H9 (cell line): Measurements from ENCODE around the gene DPPA2. TPM values are rescaled to one million over a fixed set of nuclear protein-coding genes. Genes with fewer than 3 reads are reported as not detected.

ENCODE experiments used
- DNase-seq: peaks from one replicate; pipeline ENCODE4 v3.0.0-alpha.2; 2017
- H2AFZ ChIP-seq: one replicate; pipeline ENCODE4 v1.6.1; 2013; ENCODE audit warnings: mild to moderate bottlenecking, low read length, control low read depth, moderate library complexity
- H2AK5ac ChIP-seq: 2 replicates; pipeline ENCODE4 v1.6.1; 2013; ENCODE audit warnings: low read length, control low read depth, mixed read lengths; ENCODE audit not compliant: insufficient read length
- H2BK120ac ChIP-seq: one replicate; pipeline ENCODE4 v1.6.1; 2013; ENCODE audit warnings: low read depth, mild to moderate bottlenecking, low read length, control low read depth, inconsistent platforms; ENCODE audit not compliant: poor library complexity, severe bottlenecking
- H2BK12ac ChIP-seq: 2 replicates; pipeline ENCODE4 v1.6.1; 2013; ENCODE audit warnings: low read length, control low read depth, mixed read lengths, low read depth; ENCODE audit not compliant: insufficient read length
- H2BK15ac ChIP-seq: 2 replicates; pipeline ENCODE4 v1.6.1; 2013; ENCODE audit warnings: low read depth, low read length, control low read depth
- H2BK20ac ChIP-seq: one replicate; pipeline ENCODE4 v1.6.1; 2013; ENCODE audit warnings: low read depth, mild to moderate bottlenecking, low read length, control low read depth, inconsistent platforms; ENCODE audit not compliant: poor library complexity, severe bottlenecking
- H2BK5ac ChIP-seq: 2 replicates; pipeline ENCODE4 v1.6.1; 2013; ENCODE audit warnings: low read length, control low read depth, mixed read lengths; ENCODE audit not compliant: insufficient read length
- H3K14ac ChIP-seq: 2 replicates; pipeline ENCODE4 v1.6.1; 2013; ENCODE audit warnings: low read length, control low read depth; ENCODE audit not compliant: insufficient read depth
- H3K18ac ChIP-seq: 2 replicates; pipeline ENCODE4 v1.6.1; 2013; ENCODE audit warnings: low read depth, mild to moderate bottlenecking, mixed read lengths, low read length, control low read depth; ENCODE audit not compliant: insufficient read length
- H3K23ac ChIP-seq: 2 replicates; pipeline ENCODE4 v1.6.1; 2013; ENCODE audit warnings: low read length, control low read depth, mixed read lengths, low read depth; ENCODE audit not compliant: insufficient read length
- H3K23me2 ChIP-seq: 2 replicates; pipeline ENCODE4 v1.6.1; 2013; ENCODE audit warnings: low read depth, mild to moderate bottlenecking, mixed read lengths, low read length, control low read depth; ENCODE audit not compliant: insufficient read length, poor library complexity, severe bottlenecking
- H3K27ac ChIP-seq: 2 replicates; pipeline ENCODE4 v1.5.1; 2013; ENCODE audit warnings: low read length, control low read depth, mixed read lengths, low read depth; ENCODE audit not compliant: insufficient read length
- H3K27me3 ChIP-seq: 2 replicates; pipeline ENCODE4 v1.6.1; 2013; ENCODE audit warnings: low read length, control low read depth, inconsistent platforms; ENCODE audit not compliant: insufficient read depth
- H3K4ac ChIP-seq: 2 replicates; pipeline ENCODE4 v1.6.1; 2013; ENCODE audit warnings: low read depth, mild to moderate bottlenecking, control low read depth, inconsistent platforms, low read length, moderate library complexity
- H3K4me1 ChIP-seq: 2 replicates; pipeline ENCODE4 v1.6.1; 2013; ENCODE audit warnings: low read length, control low read depth, inconsistent platforms; ENCODE audit not compliant: insufficient read depth
- H3K4me2 ChIP-seq: 2 replicates; pipeline ENCODE4 v1.6.1; 2013; ENCODE audit warnings: low read length, control low read depth, mixed read lengths; ENCODE audit not compliant: insufficient read length, insufficient read depth
- H3K56ac ChIP-seq: 2 replicates; pipeline ENCODE4 v1.6.1; 2013; ENCODE audit warnings: low read depth, mild to moderate bottlenecking, mixed read lengths, low read length, control low read depth; ENCODE audit not compliant: insufficient read length
- H3K79me1 ChIP-seq: 2 replicates; pipeline ENCODE4 v1.6.1; 2013; ENCODE audit warnings: low read depth, mild to moderate bottlenecking, moderate library complexity, low read length, control low read depth, inconsistent platforms; ENCODE audit not compliant: insufficient read depth, poor library complexity, severe bottlenecking
- H3K79me2 ChIP-seq: 2 replicates; pipeline ENCODE4 v1.6.1; 2013; ENCODE audit warnings: low read length, control low read depth, inconsistent platforms; ENCODE audit not compliant: insufficient read depth
- H3K9ac ChIP-seq: 2 replicates; pipeline ENCODE4 v1.6.1; 2013; ENCODE audit warnings: low read length, control low read depth, mixed read lengths; ENCODE audit not compliant: insufficient read length; ENCODE audit errors: extremely low read depth
- H3K9me3 ChIP-seq: one replicate; pipeline ENCODE4 v1.6.1; 2013; ENCODE audit warnings: low read depth, low read length, inconsistent platforms; ENCODE audit not compliant: control insufficient read depth
- H3T11ph ChIP-seq: one replicate; pipeline ENCODE4 v1.6.1; 2013; ENCODE audit warnings: mild to moderate bottlenecking, low read length, control low read depth, inconsistent platforms
- H4K20me1 ChIP-seq: one replicate; pipeline ENCODE4 v1.6.1; 2013; ENCODE audit not compliant: control insufficient read depth, insufficient read length, insufficient read depth
- H4K5ac ChIP-seq: 2 replicates; pipeline ENCODE4 v1.6.1; 2013; ENCODE audit warnings: low read depth, mild to moderate bottlenecking, mixed read lengths, low read length, control low read depth; ENCODE audit not compliant: insufficient read length
- H4K8ac ChIP-seq: replicated peaks from 2 replicates; pipeline ENCODE4 v1.6.1; 2013; ENCODE audit warnings: low read length, control low read depth, mixed read lengths, low read depth; ENCODE audit not compliant: insufficient read length
- H4K91ac ChIP-seq: 2 replicates; pipeline ENCODE4 v1.6.1; 2013; ENCODE audit warnings: low read depth, mild to moderate bottlenecking, moderate library complexity, mixed read lengths, low read length, control low read depth; ENCODE audit not compliant: insufficient read length
- H3K27ac Mint-ChIP-seq, 3 experiments: 2 replicates in 2 of 3; 3 replicates in 1 of 3; pipeline ENCODE4 v1.8.0; 2020 to 2021; ENCODE audit warnings: mixed read lengths in 3 of 3, mild to moderate bottlenecking in 1 of 3, moderate library complexity in 1 of 3
- H3K27me3 Mint-ChIP-seq: 2 replicates; pipeline ENCODE4 v1.8.0; 2021; ENCODE audit warnings: low read depth, mild to moderate bottlenecking, moderate library complexity, mixed read lengths
- H3K36me3 Mint-ChIP-seq, 3 experiments: 2 replicates in 2 of 3; 3 replicates in 1 of 3; pipeline ENCODE4 v1.8.0; 2020 to 2021; ENCODE audit warnings: low read depth in 3 of 3, mixed read lengths in 3 of 3; ENCODE audit not compliant: insufficient read depth in 1 of 3
- H3K4me1 Mint-ChIP-seq, 2 experiments: 2 replicates each; pipeline ENCODE4 v1.8.0; 2020; ENCODE audit warnings: mixed read lengths in 2 of 2
- H3K4me3 Mint-ChIP-seq, 2 experiments: 2 replicates in 1 of 2; 3 replicates in 1 of 2; pipeline ENCODE4 v1.8.0; 2020 to 2021; ENCODE audit warnings: mild to moderate bottlenecking in 2 of 2, mixed read lengths in 2 of 2, moderate library complexity in 1 of 2
- H3K9me3 Mint-ChIP-seq, 2 experiments: 2 replicates in 1 of 2; 3 replicates in 1 of 2; pipeline ENCODE4 v1.8.0; 2020; ENCODE audit warnings: mild to moderate bottlenecking in 2 of 2, mixed read lengths in 2 of 2, moderate library complexity in 1 of 2
- CTCF ChIP-seq: fragments of 200-600 bp; sonication (generic); conservative IDR thresholded peaks from 3 replicates; pipeline ENCODE4 v1.8.0; 2021; ENCODE audit warnings: antibody characterized with exemption, mild to moderate bottlenecking
- whole genome bisulfite sequencing: extraction: QIAGEN DNeasy Blood & Tissue Kit; methylation state at CpG from one replicate; pipeline ENCODE4 v1.1.7; 2013; ENCODE audit warnings: missing lambda C conversion rate, low lambda C conversion rate, mixed read lengths; ENCODE audit not compliant: insufficient read length; ENCODE audit errors: extremely low coverage; 5-methylcytosine and 5-hydroxymethylcytosine counted together
- total RNA-seq: library from RNA; stranded (reverse); gene quantifications from 2 replicates; pipeline ENCODE4 v1.2.1, GENCODE V29; 2021

Gene DPPA2
- total RNA-seq, 1 experiment from 2014 or later, result 3.2 TPM

GRCh38 chr3:109254770-109255169 lies 61.5 kb downstream of the DPPA2 start:
- no CpG with 5 or more reads among the region's 5 CpGs for WGBS

More at GRCh38 chr3:109254770-109255169, 61.5 kb downstream of the DPPA2 start:
- Histone ChIP-seq H2AFZ (no peak overlapping the region), H3K4ac (no peak overlapping the region), H3K27me3 (no peaks in the 10 kb centered on the region), H3K4me1 (no peaks in the 10 kb centered on the region), H4K91ac (no peak overlapping the region), H3K56ac (no peak overlapping the region), H3K9ac (no peak overlapping the region), H3K27ac (no peak overlapping the region), H3K79me2 (no peaks in the 10 kb centered on the region), H2AK5ac (no peak overlapping the region), H3K18ac (no peak overlapping the region), H4K20me1 (no peaks in the 10 kb centered on the region), H4K5ac (no peak overlapping the region), H2BK20ac (no peak overlapping the region), H3K14ac (no peak overlapping the region), H3K23ac (no peak overlapping the region), H2BK12ac (no peak overlapping the region), H3K9me3 (no peaks in the 10 kb centered on the region), H2BK5ac (no peak overlapping the region), H4K8ac (no peak overlapping the region), H2BK15ac (no peak overlapping the region), H3T11ph (no peak overlapping the region), H2BK120ac (no peak overlapping the region), H3K23me2 (no peaks in the 10 kb centered on the region), H3K4me2 (no peak overlapping the region), H3K79me1 (no peaks in the 10 kb centered on the region)
- DNase-seq, result no peak
- Mint-ChIP-seq H3K36me3 (no peaks in the 10 kb centered on the region), H3K4me3 (no peak overlapping the region), H3K27me3 (peaks cover 2% of the 10 kb centered on the region; the same call in 1 of the 2 replicates), H3K9me3 (no peaks in the 10 kb centered on the region), H3K4me1 (no peaks in the 10 kb centered on the region), H3K27ac (no peak overlapping the region)
- no peak for TF ChIP-seq CTCF
